ENCODE data around the gene PRRT1. TPM values are rescaled to one million over a fixed set of nuclear protein-coding genes. Genes with fewer than 3 reads are reported as not detected.
A peak's percentile ranks its signal among the peaks of the same experiment; 100 is the strongest.

Gene PRRT1
- total and polyA plus RNA-seq, 10 donors = 0.28 to 2.3 (median 1.1) TPM

DNA sequence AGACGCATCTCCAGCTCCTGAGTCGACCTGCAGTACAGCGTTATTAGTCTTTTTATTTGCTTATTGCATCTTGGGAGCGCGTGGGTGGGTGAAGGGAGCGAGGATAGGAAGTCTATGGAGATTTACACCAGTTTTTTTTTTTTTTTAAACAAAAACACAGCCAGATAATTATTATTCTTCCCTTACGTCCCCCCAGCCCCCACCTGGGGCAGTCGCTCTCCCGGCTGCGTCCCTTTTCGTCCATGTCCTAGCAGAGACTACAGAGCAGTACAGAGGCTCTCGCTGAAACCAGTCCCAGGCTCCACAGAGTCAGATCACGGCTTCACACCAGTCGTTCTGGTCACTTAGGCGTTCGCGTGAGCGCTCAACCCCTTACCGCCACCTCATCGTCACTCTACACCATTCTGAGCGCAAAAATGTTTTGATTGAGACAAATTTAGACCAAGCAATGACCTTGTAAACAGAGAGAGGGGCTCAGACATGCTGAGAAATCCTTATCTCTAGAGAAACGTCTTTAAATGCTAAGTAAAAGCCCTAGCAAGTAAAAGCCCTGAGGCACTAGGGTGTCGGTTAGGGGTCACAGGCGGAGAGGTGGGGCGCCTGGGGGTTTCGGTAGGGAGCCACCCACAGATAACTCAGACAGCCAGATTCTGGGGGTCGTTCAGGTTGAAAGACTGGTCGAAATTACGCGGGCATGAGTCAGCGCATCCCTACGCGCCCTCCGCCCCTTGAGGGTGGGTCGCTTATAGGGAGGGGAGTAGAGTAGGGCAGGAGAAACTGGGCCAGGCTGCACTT is 1.2 kb upstream of the PRRT1 start:
- WGBS, 5 donors = 53 to 63% (median 61%) methylated on average over 35 of the region's 35 CpGs
- Histone ChIP-seq H3K4me1 (peaks cover 6 to 79% (median 44%) of the 10 kb centered on the region in 6 donors), H3K4me3 (peak overlapping the region; percentile 5 to 80 (median 66)), H3K9me3 (no peaks in the 10 kb centered on the region), H3K27me3 (replicated peaks in 1 of 7) (peaks cover 0 to 66% (median 36%) of the 10 kb centered on the region in 7 donors), H3K27ac (peak overlapping the region; percentile 62 to 86 (median 82)), H3K36me3 (peaks cover 0 to 23% (median 7%) of the 10 kb centered on the region in 6 donors)
- TF ChIP-seq POLR2A (IDR thresholded peaks at IDR 0.05) (no peak), POLR2AphosphoS5 (IDR thresholded peaks at IDR 0.05) (no peak)
- TF ChIP-seq, protein P1, sequence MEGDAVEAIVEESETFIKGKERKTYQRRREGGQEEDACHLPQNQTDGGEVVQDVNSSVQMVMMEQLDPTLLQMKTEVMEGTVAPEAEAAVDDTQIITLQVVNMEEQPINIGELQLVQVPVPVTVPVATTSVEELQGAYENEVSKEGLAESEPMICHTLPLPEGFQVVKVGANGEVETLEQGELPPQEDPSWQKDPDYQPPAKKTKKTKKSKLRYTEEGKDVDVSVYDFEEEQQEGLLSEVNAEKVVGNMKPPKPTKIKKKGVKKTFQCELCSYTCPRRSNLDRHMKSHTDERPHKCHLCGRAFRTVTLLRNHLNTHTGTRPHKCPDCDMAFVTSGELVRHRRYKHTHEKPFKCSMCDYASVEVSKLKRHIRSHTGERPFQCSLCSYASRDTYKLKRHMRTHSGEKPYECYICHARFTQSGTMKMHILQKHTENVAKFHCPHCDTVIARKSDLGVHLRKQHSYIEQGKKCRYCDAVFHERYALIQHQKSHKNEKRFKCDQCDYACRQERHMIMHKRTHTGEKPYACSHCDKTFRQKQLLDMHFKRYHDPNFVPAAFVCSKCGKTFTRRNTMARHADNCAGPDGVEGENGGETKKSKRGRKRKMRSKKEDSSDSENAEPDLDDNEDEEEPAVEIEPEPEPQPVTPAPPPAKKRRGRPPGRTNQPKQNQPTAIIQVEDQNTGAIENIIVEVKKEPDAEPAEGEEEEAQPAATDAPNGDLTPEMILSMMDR (IDR thresholded peaks at IDR 0.05 in 8 of 11, conservative IDR thresholded peaks at IDR 0.05 in 3 of 11) = no peak
- no peak for DNase-seq
- intact Hi-C loops (cut with DNase I; ENCODE audit: low total_unique reads) = no loop called here

DNA sequence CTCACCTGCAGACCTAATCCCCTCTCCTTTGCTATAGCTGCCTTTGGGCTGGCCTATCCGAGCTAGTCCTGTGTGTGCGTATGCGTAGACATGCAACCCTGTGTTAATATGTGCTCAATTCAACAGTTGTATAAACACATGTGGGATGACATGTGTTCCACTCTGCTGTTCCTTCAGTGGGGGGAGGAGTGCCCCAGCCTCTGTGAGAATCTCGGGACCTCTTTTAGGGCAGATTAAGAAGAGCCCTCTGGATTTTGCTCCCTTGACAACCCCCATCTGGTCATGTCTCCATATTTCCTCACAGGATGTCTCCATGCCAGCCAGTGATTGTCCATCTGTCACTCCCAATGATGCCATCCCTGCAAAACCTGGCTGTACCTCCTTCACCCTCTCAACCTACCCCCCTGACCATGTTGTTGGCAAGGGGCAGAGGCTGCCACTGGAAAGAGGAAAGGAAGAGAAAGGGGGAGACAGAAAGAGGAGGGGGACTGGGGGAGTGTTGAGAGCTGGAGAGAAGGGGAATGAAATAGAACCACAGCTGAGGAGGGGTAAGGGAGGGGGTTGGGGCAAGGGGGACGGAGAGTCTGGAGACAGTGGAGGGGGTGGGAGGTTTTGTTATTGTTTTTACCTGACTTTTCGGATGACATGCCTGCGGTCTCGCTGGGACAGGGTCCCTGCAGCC is 417 bp downstream of the PRRT1 start:
- Histone ChIP-seq H3K27me3 (replicated peaks in 1 of 7) (peaks cover 0 to 81% (median 39%) of the 10 kb centered on the region in 7 donors), H3K4me3 (peak overlapping the region in 4 of 8 donors; percentile 19 to 80 (median 44)), H3K4me1 (peaks cover 6 to 80% (median 44%) of the 10 kb centered on the region in 6 donors), H3K9me3 (no peaks in the 10 kb centered on the region), H3K36me3 (peaks cover 0 to 7% (median under 1%) of the 10 kb centered on the region in 6 donors), H3K27ac (peak overlapping the region in 1 of 8 donors; percentile 85)
- WGBS, 5 donors = 43 to 52% (median 46%) methylated on average over 8 of the region's 8 CpGs
- intact Hi-C loops (cut with DNase I; ENCODE audit: low total_unique reads) = no loop called here
- DNase-seq = no peak
- no peak for TF ChIP-seq POLR2A (IDR thresholded peaks at IDR 0.05)
- no peak for TF ChIP-seq POLR2AphosphoS5 (IDR thresholded peaks at IDR 0.05)
- TF ChIP-seq, protein P1 (IDR thresholded peaks at IDR 0.05 in 8 of 11, conservative IDR thresholded peaks at IDR 0.05 in 3 of 11) = no peak

DNA sequence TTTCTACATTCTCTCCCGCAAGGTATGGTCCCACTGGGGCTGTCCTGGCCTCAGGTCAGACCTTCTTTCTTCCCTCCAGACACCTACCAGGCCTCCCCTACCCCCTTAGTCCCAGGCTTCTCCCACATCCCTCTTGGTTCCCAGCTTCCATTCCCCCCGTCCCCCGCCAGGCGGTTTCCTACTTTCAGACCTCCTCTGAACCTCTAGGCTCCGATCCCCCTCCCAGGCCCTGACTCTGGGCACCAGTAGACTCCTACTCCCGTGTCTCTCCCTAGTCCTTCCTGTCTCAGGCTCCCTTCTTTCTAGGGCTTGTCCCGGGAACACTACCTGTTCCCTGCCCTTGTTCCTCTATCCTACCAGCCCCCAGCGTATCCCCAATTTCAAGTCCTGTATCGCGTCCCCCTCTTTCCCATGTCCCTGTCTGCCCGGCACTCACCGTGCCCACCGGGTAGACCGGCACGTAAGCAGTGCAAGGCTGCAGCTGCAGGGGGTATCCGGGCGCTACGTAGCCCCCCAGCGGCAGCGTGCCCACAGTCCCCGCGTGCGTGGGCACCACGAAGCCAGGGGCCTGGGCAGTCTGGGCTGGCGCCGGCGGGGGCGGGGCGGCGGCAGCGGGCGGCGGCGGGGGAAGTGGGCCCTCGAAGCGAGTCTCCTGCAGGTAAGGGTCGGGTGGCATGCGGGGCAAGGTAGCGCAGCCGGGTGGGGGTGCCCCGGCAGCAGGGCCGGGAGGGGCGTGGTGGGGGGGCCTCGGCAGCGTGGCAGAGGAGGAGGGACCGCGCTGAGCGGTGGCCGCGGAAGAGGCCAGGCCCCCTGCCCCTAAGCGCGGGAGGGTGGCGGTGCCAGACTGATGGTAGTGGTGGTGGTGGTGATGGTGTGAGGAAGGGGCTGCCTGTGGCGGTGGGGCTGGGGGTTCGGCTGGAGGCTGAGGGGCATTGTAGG is 1.5 kb downstream of the PRRT1 start:
- no peak overlapping the region for H3K27ac ChIP-seq
- H3K4me3 ChIP-seq = peak overlapping the region in 1 of 8 donors; percentile 15
- TF ChIP-seq POLR2A (IDR thresholded peaks at IDR 0.05) (no peak), POLR2AphosphoS5 (IDR thresholded peaks at IDR 0.05) (no peak)
- TF ChIP-seq, protein P1 (IDR thresholded peaks at IDR 0.05 in 8 of 11, conservative IDR thresholded peaks at IDR 0.05 in 3 of 11) = no peak
- DNase-seq = no peak
- 39 to 51% (median 42%) methylated on average over 39 to 55 of the region's 55 CpGs for whole genome bisulfite sequencing, 5 donors
- H3K4me1 ChIP-seq = peaks cover 5 to 72% (median 43%) of the 10 kb centered on the region in 6 donors
- H3K36me3 ChIP-seq = no peaks in the 10 kb centered on the region
- peaks cover 0 to 81% (median 39%) of the 10 kb centered on the region in 7 donors for H3K27me3 ChIP-seq (replicated peaks in 1 of 7)
- no peaks in the 10 kb centered on the region for H3K9me3 ChIP-seq
- intact Hi-C loops (cut with DNase I; ENCODE audit: low total_unique reads) = no loop called here

Measured in spleen (tissue), 11 donors.